Measurements from ENCODE around the gene ZNF106. TPM values are rescaled to one million over a fixed set of nuclear protein-coding genes. Genes with fewer than 3 reads are reported as not detected.

Gene ZNF106
- total and polyA plus RNA-seq, 2 of the 4 experiments (the other 2 are of a cell fraction) = 19.2 to 87.5 TPM

DNA sequence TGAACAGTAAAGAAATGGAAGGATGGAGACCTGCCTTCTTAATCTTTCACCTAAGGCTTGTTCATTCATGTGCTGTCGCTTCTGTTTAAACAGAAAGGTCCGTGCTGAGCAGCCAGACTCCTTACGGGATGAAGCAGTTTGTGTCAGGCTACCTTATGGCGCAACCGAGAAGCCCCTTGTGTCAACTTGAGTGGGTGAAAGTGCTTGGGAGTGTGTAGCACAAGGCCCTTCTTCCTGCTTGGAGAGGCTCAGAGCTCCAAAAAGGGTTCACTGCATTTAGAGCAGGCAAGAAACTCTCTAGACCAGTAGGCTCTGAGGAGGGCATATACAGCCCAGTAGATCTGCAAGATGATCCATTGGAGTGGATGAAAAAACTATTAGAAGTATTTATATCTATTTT, 115.7 kb downstream of the ZNF106 start:
- no peak overlapping the region for H4K8ac ChIP-seq (ENCODE audit: low read depth in 2 of 2, low read length in 2 of 2)
- H3K9me1 ChIP-seq (ENCODE audit: insufficient read depth, low read length) = no peaks in the 10 kb centered on the region; the same call in 1 of the 2 replicates
- DNase-seq (no peak), ATAC-seq (ENCODE audit: low read depth) (no peak)
- H3K27me3 ChIP-seq (ENCODE audit: control insufficient read depth, insufficient read depth, low read length) = no peaks in the 10 kb centered on the region
- no TSS peak for BruUV-seq (replicated peaks)
- no peak overlapping the region for H2BK120ac ChIP-seq (ENCODE audit: low read depth, low read length)
- intact Hi-C loops (cut with micrococcal nuclease) = no loop called here
- no peak overlapping the region for H3K14ac ChIP-seq (replicated peaks; ENCODE audit: low read depth, low read length)
- H2AK5ac ChIP-seq (ENCODE audit: low read depth, low read length) = no peak overlapping the region
- no peak overlapping the region for H3K23ac ChIP-seq (ENCODE audit: low read depth, low read length)
- H3K27ac ChIP-seq (ENCODE audit: insufficient read depth, low read length) = no peak overlapping the region
- no peak overlapping the region for H2AFZ ChIP-seq (replicated peaks; ENCODE audit: low read length, poor library complexity)
- H4K20me1 ChIP-seq (ENCODE audit: insufficient read depth, low read length) = no peaks in the 10 kb centered on the region
- peak overlapping the region; percentile 45 for H3K18ac ChIP-seq (ENCODE audit: low read depth, low read length)
- CTCF ChIA-PET = interaction anchor here (1.9 kb wide), 1 partner anchor 10 kb away, joined by 8 read pairs; no protein-coding TSS in a partner anchor
- H2BK20ac ChIP-seq (ENCODE audit: low read depth, low read length) = no peak overlapping the region
- in situ Hi-C loops (cut with MboI; ENCODE audit: low sequenced_read_pairs) = loop anchor here (5.0 kb wide), 1 partner anchor 98 kb away; no protein-coding TSS in a partner anchor
- H3K9ac ChIP-seq (ENCODE audit: low read depth, low read length) = no peak overlapping the region
- no peak overlapping the region for H4K91ac ChIP-seq (ENCODE audit: insufficient read depth, low read depth, low read length)
- H3K36me3 ChIP-seq (ENCODE audit: control insufficient read depth, insufficient read depth, low read length) = no peaks in the 10 kb centered on the region
- H3K56ac ChIP-seq (ENCODE audit: extremely low read depth, insufficient read depth, low read length) = no peak overlapping the region
- no peak overlapping the region for H3K4ac ChIP-seq (ENCODE audit: low read depth, low read length)
- H2BK15ac ChIP-seq (ENCODE audit: low read depth, low read length) = no peak overlapping the region
- no peak overlapping the region for H3K4me2 ChIP-seq (ENCODE audit: low read depth, low read length)
- H3K4me1 ChIP-seq (ENCODE audit: control insufficient read depth, insufficient read depth, low read length) = peaks cover 2% of the 10 kb centered on the region; the same call in 1 of the 2 replicates
- H2AK9ac ChIP-seq (replicated peaks; ENCODE audit: low read depth, low read length, poor library complexity) = no peak overlapping the region
- H3K79me1 ChIP-seq (ENCODE audit: low read depth in 1 of 2, low read length in 2 of 2) = no peaks in the 10 kb centered on the region
- POLR2A ChIA-PET (ENCODE audit: unreplicated experiment) = no interaction called here
- 72% methylated on average over 4 of the region's 5 CpGs; no CpG with 5 or more reads in 1 of the 2 experiments for WGBS, 2 experiments (ENCODE audit: extremely low coverage in 2 of 2, insufficient read length in 1 of 2)
- no peak overlapping the region for H3K4me3 ChIP-seq (ENCODE audit: insufficient read depth, low read depth, low read length)
- H3K9me3 ChIP-seq (ENCODE audit: control insufficient read depth, insufficient read depth, low read length) = peaks cover 5% of the 10 kb centered on the region
- TF ChIP-seq MAFK (IDR thresholded peaks at IDR 0.05; ENCODE audit: low read depth, low read length) (no peak), CEBPB (IDR thresholded peaks at IDR 0.05; ENCODE audit: low read depth, low read length) (no peak)
- TF ChIP-seq, protein P1, sequence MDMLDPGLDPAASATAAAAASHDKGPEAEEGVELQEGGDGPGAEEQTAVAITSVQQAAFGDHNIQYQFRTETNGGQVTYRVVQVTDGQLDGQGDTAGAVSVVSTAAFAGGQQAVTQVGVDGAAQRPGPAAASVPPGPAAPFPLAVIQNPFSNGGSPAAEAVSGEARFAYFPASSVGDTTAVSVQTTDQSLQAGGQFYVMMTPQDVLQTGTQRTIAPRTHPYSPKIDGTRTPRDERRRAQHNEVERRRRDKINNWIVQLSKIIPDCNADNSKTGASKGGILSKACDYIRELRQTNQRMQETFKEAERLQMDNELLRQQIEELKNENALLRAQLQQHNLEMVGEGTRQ (IDR thresholded peaks at IDR 0.05; ENCODE audit: low read depth, low read length) = no peak
- dilution Hi-C loops (cut with HindIII; ENCODE audit: low sequenced_read_pairs, unreplicated experiment) = no loop called here
- H2BK5ac ChIP-seq (ENCODE audit: low read depth, low read length, poor library complexity, severe bottlenecking) = no peak overlapping the region
- H4K5ac ChIP-seq (ENCODE audit: low read depth, low read length) = no peak overlapping the region
